GM18867 (cell line): ENCODE results near the gene PDZRN3.

Experiments used
- ATAC-seq: cut with Tn5 transposase; IDR thresholded peaks from one replicate; pipeline ENCODE4 v1.9.1; 2021; ENCODE audit warnings: mild to moderate bottlenecking, moderate library complexity; ENCODE audit not compliant: unreplicated experiment

The PDZRN3 gene

GRCh38 chr3:73353649-73354217 is 271.0 kb downstream of the PDZRN3 start:
- ATAC-seq: no peak

- ATAC-seq: no peak
Observed at GRCh38 chr3:73352841-73353645, 271.7 kb downstream of the PDZRN3 start.

- ATAC-seq: no peak
Observed at GRCh38 chr3:73351423-73352071, 273.2 kb downstream of the PDZRN3 start.

GRCh38 chr3:73350996-73351395 is 273.7 kb downstream of the PDZRN3 start:
- no peak for ATAC-seq

GRCh38 chr3:73349657-73350056 is 275.1 kb downstream of the PDZRN3 start:
- no peak for ATAC-seq

- ATAC-seq: no peak
Observed at GRCh38 chr3:73342077-73342476, 282.7 kb downstream of the PDZRN3 start.

- no peak for ATAC-seq
Observed at GRCh38 chr3:73341272-73341935, 283.3 kb downstream of the PDZRN3 start.

- no peak for ATAC-seq
Observed at GRCh38 chr3:73332558-73332957, 292.2 kb downstream of the PDZRN3 start.
